ENCODE data around the gene FRS2. TPM values are rescaled to one million over a fixed set of nuclear protein-coding genes. Genes with fewer than 3 reads are reported as not detected.

The FRS2 gene
- total RNA-seq, 1 experiment from 2014 or later = 33.7 TPM

- Histone ChIP-seq H2BK120ac (ENCODE audit: low read depth, low read length, poor library complexity, severe bottlenecking) (no peak overlapping the region), H3K4me2 (ENCODE audit: insufficient read depth, insufficient read length, low read length) (no peak overlapping the region), H3K9ac (ENCODE audit: extremely low read depth, insufficient read length, low read length) (no peak overlapping the region), H3K4me1 (ENCODE audit: insufficient read depth, low read length) (no peaks in the 10 kb centered on the region), H2BK20ac (ENCODE audit: low read depth, low read length, poor library complexity, severe bottlenecking) (no peak overlapping the region), H4K91ac (ENCODE audit: insufficient read length, low read depth, low read length) (no peak overlapping the region), H3K9me3 (ENCODE audit: control insufficient read depth, low read depth, low read length) (no peaks in the 10 kb centered on the region), H3K23me2 (ENCODE audit: insufficient read length, low read depth, low read length, poor library complexity, severe bottlenecking) (no peaks in the 10 kb centered on the region), H3K56ac (ENCODE audit: insufficient read length, low read depth, low read length) (no peak overlapping the region), H4K8ac (replicated peaks; ENCODE audit: insufficient read length, low read depth, low read length) (no peak overlapping the region), H3K14ac (ENCODE audit: insufficient read depth, low read length) (no peak overlapping the region), H3K4ac (ENCODE audit: low read depth, low read length) (no peak overlapping the region), H4K5ac (ENCODE audit: insufficient read length, low read depth, low read length) (no peak overlapping the region), H2BK12ac (ENCODE audit: insufficient read length, low read depth, low read length) (no peak overlapping the region), H4K20me1 (ENCODE audit: control insufficient read depth, insufficient read depth, insufficient read length) (no peaks in the 10 kb centered on the region), H3K27ac (ENCODE audit: insufficient read length, low read depth, low read length) (no peak overlapping the region), H3K18ac (ENCODE audit: insufficient read length, low read depth, low read length) (no peak overlapping the region), H2BK15ac (ENCODE audit: low read depth, low read length) (no peak overlapping the region), H3K79me1 (ENCODE audit: insufficient read depth, low read depth, low read length, poor library complexity, severe bottlenecking) (peaks cover 3% of the 10 kb centered on the region), H3K23ac (ENCODE audit: insufficient read length, low read depth, low read length) (no peak overlapping the region), H3T11ph (ENCODE audit: low read length) (no peak overlapping the region), H2AK5ac (ENCODE audit: insufficient read length, low read length) (no peak overlapping the region), H2BK5ac (ENCODE audit: insufficient read length, low read length) (no peak overlapping the region), H3K27me3 (ENCODE audit: insufficient read depth, low read length) (no peaks in the 10 kb centered on the region), H2AFZ (ENCODE audit: low read length) (no peak overlapping the region), H3K79me2 (ENCODE audit: insufficient read depth, low read length) (peaks cover 4% of the 10 kb centered on the region; the same call in 1 of the 2 replicates)
- no peak for DNase-seq
- Mint-ChIP-seq H3K27me3 (ENCODE audit: low read depth) (no peaks in the 10 kb centered on the region), H3K36me3 (ENCODE audit: insufficient read depth in 1 of 3, low read depth in 3 of 3) (no peaks in the 10 kb centered on the region; a peak in 1 of 7 replicates), H3K9me3 (no peaks in the 10 kb centered on the region), H3K4me3 (no peak overlapping the region), H3K27ac (no peak overlapping the region), H3K4me1 (peaks cover 10 to 20% of the 10 kb centered on the region in 2 experiments)
- no peak for TF ChIP-seq CTCF (conservative IDR thresholded peaks at IDR 0.05)
- WGBS (ENCODE audit: extremely low coverage, insufficient read length, low lambda C conversion rate) = no CpG with 5 or more reads among the region's 8 CpGs
Measured at GRCh38 chr12:69502345-69503081, 32.3 kb downstream of the FRS2 start.
